ENCODE results near the gene PRKAG1.

Gene PRKAG1

GRCh38 chr12:48966177-48966895 lies 52.2 kb downstream of the PRKAG1 start:
- no peak for DNase-seq (ENCODE audit: low read depth)

- no peak for DNase-seq (ENCODE audit: low read depth)
These were observed 53.2 kb downstream of the PRKAG1 start for GRCh38 chr12:48965298-48965838.

- DNase-seq (ENCODE audit: low read depth) = no peak
These were observed 56.8 kb downstream of the PRKAG1 start for GRCh38 chr12:48961801-48962200.

GRCh38 chr12:48961331-48961730 lies 57.2 kb downstream of the PRKAG1 start:
- DNase-seq (ENCODE audit: low read depth) = no peak

- no peak for DNase-seq (ENCODE audit: low read depth)
These were observed 57.7 kb downstream of the PRKAG1 start for GRCh38 chr12:48960834-48961233.

- DNase-seq (ENCODE audit: low read depth) = no peak
These were observed 60.6 kb downstream of the PRKAG1 start for GRCh38 chr12:48958049-48958388.

GRCh38 chr12:48957141-48958048 lies 61.2 kb downstream of the PRKAG1 start, which contains the start of gene ARF3:
ARF3 (minus strand) TSS chr12:48957487; CDS start chr12:48941095, 16,392 bp downstream.
- peak; percentile 77 for DNase-seq (ENCODE audit: low read depth)

- DNase-seq (ENCODE audit: low read depth) = no peak
These were observed 62.1 kb downstream of the PRKAG1 start for GRCh38 chr12:48956279-48957140.

- DNase-seq (ENCODE audit: low read depth) = no peak
These were observed 63.6 kb downstream of the PRKAG1 start for GRCh38 chr12:48954841-48955501.

- DNase-seq (ENCODE audit: low read depth) = no peak
These were observed 64.5 kb downstream of the PRKAG1 start for GRCh38 chr12:48954061-48954460.

GRCh38 chr12:48952691-48953090 lies 65.9 kb downstream of the PRKAG1 start:
- DNase-seq (ENCODE audit: low read depth) = no peak

All from stimulated activated CD8-positive, alpha-beta memory T cell treated with anti-CD3 and anti-CD28 coated beads, Interleukin-15, amount 100 ng/mL, for 1 hour (primary cell).